COLO668 (cell line): Measurements from ENCODE around the gene DNAAF6.

Experiments used
- DNase-seq: peaks from one replicate; lab custom pipeline; 2025; ENCODE audit not compliant: unreplicated experiment; lab: John Stamatoyannopoulos, UW

The DNAAF6 gene

GRCh38 chrX:107293056-107293455 is 86.6 kb downstream of the DNAAF6 start:
- no peak for DNase-seq
